ENCODE measurements around the gene GP1BA. TPM values are rescaled to one million over a fixed set of nuclear protein-coding genes. Genes with fewer than 3 reads are reported as not detected.

The GP1BA gene
- polyA plus RNA-seq, 1 donor (not counting 4 experiments of a cell fraction or from before 2014, with no cell fraction given) = not detected

DNA sequence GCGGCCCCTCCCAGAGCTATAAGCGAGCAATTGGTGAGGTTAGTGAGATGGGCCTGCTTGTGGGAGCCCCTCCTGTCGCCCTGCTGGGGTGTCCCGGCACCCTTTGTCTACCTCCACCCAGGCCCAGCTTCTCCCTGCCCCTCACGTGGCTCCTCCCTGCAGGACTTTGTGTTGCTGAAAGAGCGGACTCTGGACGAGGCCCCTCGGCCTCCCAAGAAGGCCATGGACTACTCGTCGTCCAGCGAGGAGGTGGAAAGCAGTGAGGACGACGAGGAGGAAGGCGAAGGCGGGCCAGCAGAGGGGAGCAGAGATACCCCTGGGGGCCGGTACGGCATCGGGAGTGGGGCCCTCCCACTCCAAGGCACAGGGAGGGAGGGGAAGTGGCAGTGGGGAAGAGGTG is 38.8 kb upstream of the GP1BA start:
- Histone ChIP-seq H2AFZ (ENCODE audit: control insufficient read depth, low read length) (no peak overlapping the region), H3K4me3 (ENCODE audit: control insufficient read depth in 2 of 3, extremely low read depth in 1 of 3, insufficient read depth in 2 of 3, low read depth in 1 of 3, low read length in 3 of 3) (no peak overlapping the region), H3K4me1 (ENCODE audit: control insufficient read depth, extremely low read depth, insufficient read depth, low read length) (no peaks in the 10 kb centered on the region), H4K20me1 (ENCODE audit: control insufficient read depth, extremely low read depth, insufficient read depth, low read length) (peaks cover 10% of the 10 kb centered on the region), H3K27ac (ENCODE audit: control insufficient read depth, insufficient read depth, low read length) (no peak overlapping the region), H3K9me3 (ENCODE audit: control insufficient read depth, low read depth, low read length) (no peaks in the 10 kb centered on the region), H3K4me2 (ENCODE audit: control insufficient read depth, extremely low read depth, insufficient read depth, low read depth, low read length) (no peak overlapping the region), H3K27me3 (ENCODE audit: control insufficient read depth, extremely low read depth, insufficient read depth, low read length) (no peaks in the 10 kb centered on the region), H3K9ac (ENCODE audit: control insufficient read depth, extremely low read depth, insufficient read depth, low read length) (no peak overlapping the region), H3K36me3 (ENCODE audit: control insufficient read depth in 2 of 2, extremely low read depth in 1 of 2, insufficient read depth in 2 of 2, low read length in 2 of 2) (peaks cover 54 to 55% of the 10 kb centered on the region in 2 experiments), H3K79me2 (ENCODE audit: control insufficient read depth, insufficient read depth, low read length) (no peaks in the 10 kb centered on the region), H3K9me1 (ENCODE audit: control insufficient read depth, extremely low read depth, insufficient read depth, low read length) (no peaks in the 10 kb centered on the region)
- TF ChIP-seq, protein P1, sequence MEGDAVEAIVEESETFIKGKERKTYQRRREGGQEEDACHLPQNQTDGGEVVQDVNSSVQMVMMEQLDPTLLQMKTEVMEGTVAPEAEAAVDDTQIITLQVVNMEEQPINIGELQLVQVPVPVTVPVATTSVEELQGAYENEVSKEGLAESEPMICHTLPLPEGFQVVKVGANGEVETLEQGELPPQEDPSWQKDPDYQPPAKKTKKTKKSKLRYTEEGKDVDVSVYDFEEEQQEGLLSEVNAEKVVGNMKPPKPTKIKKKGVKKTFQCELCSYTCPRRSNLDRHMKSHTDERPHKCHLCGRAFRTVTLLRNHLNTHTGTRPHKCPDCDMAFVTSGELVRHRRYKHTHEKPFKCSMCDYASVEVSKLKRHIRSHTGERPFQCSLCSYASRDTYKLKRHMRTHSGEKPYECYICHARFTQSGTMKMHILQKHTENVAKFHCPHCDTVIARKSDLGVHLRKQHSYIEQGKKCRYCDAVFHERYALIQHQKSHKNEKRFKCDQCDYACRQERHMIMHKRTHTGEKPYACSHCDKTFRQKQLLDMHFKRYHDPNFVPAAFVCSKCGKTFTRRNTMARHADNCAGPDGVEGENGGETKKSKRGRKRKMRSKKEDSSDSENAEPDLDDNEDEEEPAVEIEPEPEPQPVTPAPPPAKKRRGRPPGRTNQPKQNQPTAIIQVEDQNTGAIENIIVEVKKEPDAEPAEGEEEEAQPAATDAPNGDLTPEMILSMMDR (optimal IDR thresholded peaks at IDR 0.05 in 1 of 3, IDR thresholded peaks at IDR 0.05 in 1 of 3, conservative IDR thresholded peaks at IDR 0.05 in 1 of 3; ENCODE audit: extremely low read depth in 1 of 3, insufficient read depth in 2 of 3, low read length in 3 of 3) = no peak
- no peak for TF ChIP-seq EZH2 (IDR thresholded peaks at IDR 0.05; ENCODE audit: low read length)
- FAIRE-seq = no peak
- no peak for DNase-seq (ENCODE audit: low read depth, low spot score)
- dilution Hi-C loops (cut with MboI; ENCODE audit: extremely low pct_ligation_motif_present, low sequenced_read_pairs) = no loop called here

DNA sequence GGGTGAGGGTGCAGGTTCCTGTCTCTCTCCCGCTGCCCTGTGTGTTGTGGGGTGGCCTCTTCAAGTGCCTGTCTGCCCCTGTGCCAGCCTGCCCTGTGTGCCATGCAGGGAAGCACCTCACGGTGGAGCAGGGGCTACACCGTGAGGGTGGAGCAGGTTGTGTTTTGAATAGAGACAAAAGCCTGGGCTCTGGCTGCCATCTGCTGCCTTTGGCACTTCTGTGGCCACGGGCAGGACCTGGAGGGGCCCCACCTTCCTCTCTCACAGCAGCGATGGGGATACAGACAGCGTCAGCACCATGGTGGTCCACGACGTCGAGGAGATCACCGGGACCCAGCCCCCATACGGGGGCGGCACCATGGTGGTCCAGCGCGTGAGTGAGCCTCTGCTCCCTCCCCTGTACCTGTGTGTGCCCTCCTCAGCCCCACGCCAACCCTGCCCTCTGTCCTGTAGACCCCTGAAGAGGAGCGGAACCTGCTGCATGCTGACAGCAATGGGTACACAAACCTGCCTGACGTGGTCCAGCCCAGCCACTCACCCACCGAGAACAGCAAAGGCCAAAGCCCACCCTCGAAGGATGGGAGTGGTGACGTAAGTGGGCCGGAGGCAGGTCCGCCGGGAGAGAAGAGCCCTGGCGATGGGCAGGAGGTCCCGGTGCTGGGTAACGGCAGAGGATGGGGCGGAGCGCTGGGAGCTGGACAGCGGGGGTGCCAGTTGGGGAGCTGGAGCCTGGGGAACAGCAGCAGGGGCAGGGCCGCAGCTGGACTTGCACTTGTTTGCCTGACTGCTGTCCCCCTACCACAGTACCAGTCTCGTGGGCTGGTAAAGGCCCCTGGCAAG is 38.1 kb upstream of the GP1BA start:
- H3K36me3 ChIP-seq (ENCODE audit: control insufficient read depth in 2 of 2, extremely low read depth in 1 of 2, insufficient read depth in 2 of 2, low read length in 2 of 2) = peaks cover 54% of the 10 kb centered on the region in 2 experiments

More for the DNA sequence above, 38.1 kb upstream of the GP1BA start:
- Histone ChIP-seq H3K4me1 (ENCODE audit: control insufficient read depth, extremely low read depth, insufficient read depth, low read length) (peaks cover 6% of the 10 kb centered on the region), H3K9ac (ENCODE audit: control insufficient read depth, extremely low read depth, insufficient read depth, low read length) (no peak overlapping the region), H3K4me3 (ENCODE audit: control insufficient read depth in 2 of 3, extremely low read depth in 1 of 3, insufficient read depth in 2 of 3, low read depth in 1 of 3, low read length in 3 of 3) (no peak overlapping the region), H3K4me2 (ENCODE audit: control insufficient read depth, extremely low read depth, insufficient read depth, low read depth, low read length) (no peak overlapping the region), H3K9me3 (ENCODE audit: control insufficient read depth, low read depth, low read length) (no peaks in the 10 kb centered on the region), H3K27ac (ENCODE audit: control insufficient read depth, insufficient read depth, low read length) (no peak overlapping the region), H3K27me3 (ENCODE audit: control insufficient read depth, extremely low read depth, insufficient read depth, low read length) (no peaks in the 10 kb centered on the region), H2AFZ (ENCODE audit: control insufficient read depth, low read length) (no peak overlapping the region), H3K9me1 (ENCODE audit: control insufficient read depth, extremely low read depth, insufficient read depth, low read length) (no peaks in the 10 kb centered on the region), H4K20me1 (ENCODE audit: control insufficient read depth, extremely low read depth, insufficient read depth, low read length) (peaks cover 10% of the 10 kb centered on the region), H3K79me2 (ENCODE audit: control insufficient read depth, insufficient read depth, low read length) (no peaks in the 10 kb centered on the region)
- DNase-seq (ENCODE audit: low read depth, low spot score) = no peak
- dilution Hi-C loops (cut with MboI; ENCODE audit: extremely low pct_ligation_motif_present, low sequenced_read_pairs) = no loop called here
- no peak for TF ChIP-seq EZH2 (IDR thresholded peaks at IDR 0.05; ENCODE audit: low read length)
- TF ChIP-seq, protein P1 (optimal IDR thresholded peaks at IDR 0.05 in 1 of 3, IDR thresholded peaks at IDR 0.05 in 1 of 3, conservative IDR thresholded peaks at IDR 0.05 in 1 of 3; ENCODE audit: extremely low read depth in 1 of 3, insufficient read depth in 2 of 3, low read length in 3 of 3) = no peak
- FAIRE-seq = no peak
